Measurements from ENCODE around the gene ALOX15.

DNA sequence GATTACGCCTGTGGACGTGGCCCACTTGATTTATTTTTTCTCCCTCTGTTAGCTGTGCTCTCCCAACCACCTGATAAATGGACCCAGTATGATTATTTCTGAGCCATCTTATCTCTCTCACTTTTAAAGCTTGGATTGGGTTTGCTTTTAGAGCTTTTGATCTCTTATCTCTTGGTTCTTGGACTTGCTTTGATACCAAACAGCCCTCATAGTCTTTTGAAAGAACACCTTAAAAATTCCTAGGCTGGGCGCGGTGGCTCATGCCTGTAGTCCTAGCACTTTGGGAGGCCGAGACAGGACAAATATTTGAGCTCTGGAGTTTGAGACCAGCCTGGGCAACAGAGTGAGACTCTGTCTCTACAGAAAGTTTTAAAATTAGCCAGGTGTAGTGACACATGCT, 31.3 kb downstream of the ALOX15 start:
- TF ChIP-seq ZNF274 (IDR thresholded peaks at IDR 0.05; ENCODE audit: low read depth, low read length) (no peak), YY1 (IDR thresholded peaks at IDR 0.05; ENCODE audit: insufficient read depth, insufficient read length) (no peak)
